NCI-H748 treated with DMSO at 0.1 percent for 48 hours (cell line): ENCODE measurements around the gene RAD9A.
A peak's percentile ranks its signal among the peaks of the same experiment; 100 is the strongest.

Experiments
- DNase-seq: peaks from one replicate; lab custom pipeline; 2025; lab: John Stamatoyannopoulos, UW

RAD9A gene

DNA sequence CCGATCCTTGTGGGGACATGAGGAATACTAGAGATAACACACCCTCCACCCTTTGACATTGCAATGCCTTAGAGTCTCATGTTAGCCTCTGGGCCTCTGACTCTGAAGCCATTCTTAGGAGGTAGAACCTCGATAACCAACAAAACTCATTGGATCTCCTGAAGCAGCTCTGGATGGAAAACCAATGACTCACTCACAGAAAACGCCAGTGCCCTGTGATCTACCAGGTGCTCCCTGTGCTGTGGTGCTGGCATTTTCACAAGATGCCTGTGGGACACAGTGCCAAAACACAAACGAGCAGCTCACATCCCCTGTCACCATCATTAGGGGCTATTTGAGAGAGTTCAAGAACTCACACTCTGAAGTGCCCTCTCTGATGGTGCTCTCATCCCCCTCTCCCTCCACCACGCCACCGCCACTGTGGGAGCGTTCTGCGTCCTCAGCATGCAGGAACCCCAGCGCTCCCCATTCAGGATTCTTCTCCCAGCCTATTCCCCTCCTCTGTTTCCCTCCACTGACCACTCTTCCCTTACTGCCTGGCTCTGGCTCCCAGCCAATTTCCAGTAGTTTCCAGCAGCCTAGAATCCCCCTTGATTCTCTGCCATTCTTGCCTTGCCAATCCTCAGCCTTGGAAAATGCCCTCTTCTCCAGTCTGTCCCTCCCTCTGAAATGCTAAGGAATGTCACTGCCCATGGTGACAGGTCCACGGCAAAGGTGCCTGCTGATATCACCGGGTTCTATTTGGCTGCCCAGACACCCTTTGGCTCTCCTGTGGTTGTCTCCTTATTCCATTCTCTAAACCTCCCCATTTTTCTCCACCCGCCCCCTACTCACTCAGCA lies 33.7 kb upstream of the RAD9A start:
- no peak for DNase-seq

DNA sequence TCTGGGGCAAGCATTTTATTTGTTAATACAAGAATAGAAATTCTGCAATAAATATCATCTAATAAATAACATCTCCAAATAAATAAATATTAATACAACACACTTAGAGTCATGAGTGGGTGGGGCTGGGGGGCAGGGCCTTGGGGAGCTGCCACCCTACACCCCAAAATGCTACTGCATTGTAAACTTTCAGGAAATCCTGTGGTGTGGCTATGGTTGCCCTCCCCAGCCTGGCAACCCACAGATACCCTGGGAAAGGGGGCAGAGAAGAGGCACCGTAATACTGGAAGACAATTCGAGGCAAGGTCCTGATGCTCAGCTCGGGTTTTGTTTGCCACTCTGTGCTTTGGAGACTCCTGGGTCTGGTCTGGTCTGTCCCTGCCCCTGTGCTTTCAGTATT lies 27.6 kb upstream of the RAD9A start:
- no peak for DNase-seq

DNA sequence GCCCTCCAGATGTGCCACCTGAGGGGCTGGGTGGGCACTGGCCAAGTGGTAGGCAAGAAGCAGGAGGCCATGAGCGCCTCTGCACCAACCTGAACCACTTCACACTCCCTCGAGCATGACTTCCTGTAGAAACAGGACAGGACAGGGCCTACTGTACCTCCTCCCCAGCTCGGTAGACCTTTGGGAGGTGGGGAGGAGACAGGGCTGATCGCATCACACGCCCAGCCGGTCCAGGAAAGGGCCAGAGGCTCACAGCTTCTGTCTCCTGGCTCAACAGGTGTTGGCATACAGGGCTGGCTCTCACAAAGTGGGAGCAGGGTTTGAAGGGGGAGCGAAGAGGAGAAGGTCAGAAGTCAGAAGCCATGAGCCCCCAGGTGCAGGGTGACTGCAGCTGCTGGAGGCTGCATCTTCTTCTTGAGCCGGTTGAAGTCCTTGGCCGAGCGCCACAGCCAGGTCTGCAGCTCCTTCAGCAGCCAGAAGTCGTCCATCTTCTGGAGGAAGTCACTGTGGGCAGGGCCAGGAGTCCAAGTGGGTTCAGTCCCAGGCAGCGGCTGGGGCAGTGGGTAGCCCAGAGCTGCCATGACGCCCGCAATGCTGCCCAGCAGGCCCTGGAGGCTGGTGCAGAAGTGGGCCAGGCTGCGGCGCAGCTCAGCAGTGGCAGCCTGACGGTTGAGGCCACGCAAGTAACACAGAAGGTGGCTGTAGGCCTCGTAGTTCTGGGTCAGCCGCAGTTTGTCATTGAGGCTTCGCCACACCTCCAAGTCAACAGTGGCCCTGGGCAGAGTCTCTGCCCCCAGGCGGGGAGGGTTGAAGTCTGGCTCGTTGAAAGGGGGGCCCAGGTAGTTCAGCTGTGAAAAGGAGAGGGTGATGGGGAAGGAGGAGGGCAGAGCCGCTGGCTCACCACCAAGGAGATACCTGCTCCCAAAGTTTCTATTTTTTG lies 26.7 kb upstream of the RAD9A start:
- DNase-seq = no peak

DNA sequence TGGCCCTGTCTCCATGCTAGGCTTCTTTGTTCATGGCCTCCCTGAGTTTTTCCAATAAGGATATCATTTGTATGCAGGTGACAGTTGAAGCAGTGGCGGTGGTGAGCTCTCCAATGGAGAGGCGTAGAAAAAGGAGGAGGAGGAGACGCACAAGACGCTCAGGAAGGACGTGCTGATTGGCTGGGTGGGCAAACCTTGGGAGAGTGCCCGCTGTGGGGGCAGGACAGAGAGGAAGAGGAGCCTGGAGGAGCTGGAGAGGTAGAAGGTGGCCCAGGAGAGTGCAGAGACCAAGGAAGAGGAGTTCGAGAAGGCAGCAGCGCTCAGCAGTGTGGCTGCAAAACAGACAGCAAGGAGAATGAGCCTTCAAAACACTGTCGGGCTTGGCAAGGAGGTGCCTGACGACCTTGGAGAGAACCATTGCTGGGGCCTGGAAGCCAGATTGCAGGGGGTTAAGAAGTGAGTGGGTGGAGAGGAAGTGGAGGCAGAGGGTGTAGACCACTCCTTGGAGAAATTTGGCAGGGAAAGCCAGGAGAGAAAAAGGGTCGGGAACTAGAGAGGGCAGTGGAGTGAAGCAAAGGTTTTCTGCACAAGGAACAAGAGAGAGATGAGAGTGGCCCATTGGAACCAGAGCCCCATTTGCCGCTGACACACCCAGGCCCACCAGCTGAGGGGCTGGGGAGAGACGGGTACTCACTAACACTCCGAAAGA lies 25.9 kb upstream of the RAD9A start:
- no peak for DNase-seq

DNA sequence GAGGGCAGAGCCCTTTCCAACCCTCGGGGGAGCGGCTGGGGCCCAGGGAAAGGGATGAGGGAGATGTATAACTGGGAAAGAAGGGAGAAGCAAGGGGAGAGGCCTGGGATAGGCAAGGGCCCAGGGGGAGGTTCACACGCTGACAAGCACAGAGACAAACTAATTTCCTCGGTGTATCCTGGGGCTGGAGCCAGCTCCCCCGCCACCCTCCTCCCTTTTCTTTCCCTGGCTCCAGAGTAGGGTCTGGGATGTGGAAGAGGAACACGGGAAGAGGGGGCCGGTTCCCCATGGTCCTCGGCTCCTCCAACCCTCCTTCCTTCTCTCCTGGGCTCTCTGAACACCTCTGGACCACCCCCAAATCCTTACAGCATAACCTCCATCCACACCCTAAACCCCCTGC lies 25.2 kb upstream of the RAD9A start:
- no peak for DNase-seq

DNA sequence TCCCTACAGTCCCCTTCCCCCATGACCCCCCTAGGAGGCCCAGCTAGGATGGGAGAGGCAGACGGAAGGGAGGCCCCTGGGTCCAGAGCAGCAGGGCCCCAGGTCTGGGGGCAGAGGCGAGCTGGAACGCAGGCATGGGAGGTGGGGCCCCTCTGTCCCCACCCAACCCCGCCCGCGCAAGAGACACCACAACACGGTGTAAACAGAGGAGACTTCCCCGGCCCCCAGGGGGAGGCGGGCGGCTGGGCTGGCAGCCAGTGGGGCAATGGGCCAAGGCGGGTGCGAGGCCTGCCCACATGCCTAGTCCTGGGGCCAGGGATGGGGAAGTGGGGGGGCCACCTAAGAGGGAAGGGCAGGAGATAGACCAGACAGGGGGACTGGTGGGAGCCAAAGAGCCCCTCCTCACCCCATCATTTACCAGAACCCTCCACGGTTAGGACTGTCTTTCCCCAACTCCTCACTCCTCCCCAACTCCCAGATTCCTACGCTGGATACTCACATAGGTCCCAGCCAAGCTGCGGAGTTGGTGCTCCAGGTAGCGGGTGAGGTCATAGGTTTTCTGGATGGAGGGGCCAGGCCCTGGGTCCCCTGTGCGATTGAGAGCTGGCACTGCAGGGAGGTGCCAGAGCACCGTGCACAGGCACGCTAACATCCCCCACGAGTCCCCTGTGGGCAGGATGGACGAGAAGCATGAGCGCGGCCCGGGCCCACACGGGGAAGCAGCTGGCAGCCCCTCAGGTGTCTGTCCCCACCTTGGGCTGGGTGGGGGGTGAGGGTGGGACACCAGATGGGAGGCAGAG lies 24.6 kb upstream of the RAD9A start:
- DNase-seq = no peak

DNA sequence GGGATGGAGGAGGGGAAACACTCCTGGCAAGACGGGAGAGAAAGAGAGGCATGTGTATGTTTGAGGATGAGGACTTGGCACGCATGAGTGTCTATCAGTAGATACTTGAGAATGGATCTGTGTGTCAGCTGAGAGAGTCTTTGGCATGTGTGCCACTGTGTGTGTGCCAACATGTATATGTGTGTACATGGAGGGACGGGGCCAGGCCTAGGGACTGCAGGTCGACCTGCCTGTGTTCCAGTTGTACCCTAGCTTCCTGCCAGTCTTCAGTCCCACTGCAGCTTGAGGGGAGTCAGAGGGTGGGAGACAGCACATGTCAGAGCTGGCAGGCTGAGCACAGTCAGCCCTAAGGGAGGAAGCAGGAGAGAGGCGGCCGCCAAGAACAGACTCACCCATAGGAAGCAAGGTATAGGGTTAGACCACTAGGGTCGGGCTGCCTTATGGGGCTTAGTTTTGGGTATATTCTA lies 24.0 kb upstream of the RAD9A start:
- DNase-seq = no peak

DNA sequence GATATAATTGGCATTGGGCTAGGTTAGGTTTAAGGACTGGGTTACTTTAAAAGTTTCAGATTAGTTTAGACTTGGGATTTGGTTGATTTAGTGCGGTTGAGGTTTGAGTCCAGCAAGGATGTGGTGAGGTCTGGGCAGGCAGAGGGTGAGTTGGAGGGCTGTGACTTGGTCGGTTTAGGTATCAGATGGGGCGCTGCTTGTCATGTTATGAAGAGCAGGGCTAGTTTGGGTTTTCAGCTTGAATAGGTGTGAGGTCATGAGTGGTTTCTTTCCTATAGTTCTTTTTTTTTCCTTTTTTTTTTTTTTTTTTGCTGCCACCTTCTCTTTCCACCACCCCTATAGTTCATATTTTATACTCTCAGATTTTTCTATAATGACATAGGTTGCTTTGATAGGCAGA lies 23.2 kb upstream of the RAD9A start:
- DNase-seq = no peak

DNA sequence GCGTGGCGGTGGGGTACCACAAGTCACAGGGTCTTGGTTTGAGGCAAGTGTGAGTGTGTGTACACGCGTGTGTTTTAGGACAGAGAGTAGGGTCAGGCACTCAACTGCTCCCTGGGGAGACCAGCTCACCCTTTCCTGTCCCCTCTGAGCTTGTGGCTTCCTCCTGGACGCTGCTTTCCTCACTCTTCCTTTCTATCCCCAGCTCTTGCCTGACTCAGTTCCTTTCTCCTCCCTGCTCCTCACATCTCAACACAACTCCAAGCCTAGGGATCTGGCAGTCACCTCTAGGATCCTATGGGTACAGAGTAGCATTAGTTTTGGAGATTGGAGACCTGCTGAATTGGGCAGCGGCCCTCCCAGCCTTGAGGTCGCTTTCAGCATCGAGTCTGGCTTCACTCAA lies 22.5 kb upstream of the RAD9A start:
- DNase-seq = no peak

DNA sequence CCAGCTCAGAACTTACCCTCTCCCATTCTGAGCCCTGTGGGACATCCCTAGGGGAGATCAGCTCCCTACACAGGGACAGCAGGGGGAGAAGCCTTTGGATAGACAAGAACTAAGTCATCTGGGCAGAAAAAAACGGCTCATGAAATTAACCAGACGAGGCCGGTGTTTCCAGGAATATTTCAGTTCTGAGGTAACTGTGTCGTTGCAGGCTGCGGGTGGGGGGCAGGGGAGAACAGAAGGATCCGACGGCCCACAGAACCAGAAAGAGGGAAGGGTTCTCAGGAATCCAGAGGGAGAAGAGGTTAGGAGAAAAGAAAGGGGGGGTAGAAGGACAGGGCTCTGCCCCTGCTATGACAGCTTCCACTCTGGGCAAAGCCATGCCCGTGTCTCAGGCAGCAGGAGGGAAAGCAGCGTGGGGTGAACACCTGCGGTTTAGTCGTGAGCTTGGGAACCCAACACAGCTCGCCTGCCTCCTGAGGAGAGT lies 21.9 kb upstream of the RAD9A start:
- DNase-seq = no peak

DNA sequence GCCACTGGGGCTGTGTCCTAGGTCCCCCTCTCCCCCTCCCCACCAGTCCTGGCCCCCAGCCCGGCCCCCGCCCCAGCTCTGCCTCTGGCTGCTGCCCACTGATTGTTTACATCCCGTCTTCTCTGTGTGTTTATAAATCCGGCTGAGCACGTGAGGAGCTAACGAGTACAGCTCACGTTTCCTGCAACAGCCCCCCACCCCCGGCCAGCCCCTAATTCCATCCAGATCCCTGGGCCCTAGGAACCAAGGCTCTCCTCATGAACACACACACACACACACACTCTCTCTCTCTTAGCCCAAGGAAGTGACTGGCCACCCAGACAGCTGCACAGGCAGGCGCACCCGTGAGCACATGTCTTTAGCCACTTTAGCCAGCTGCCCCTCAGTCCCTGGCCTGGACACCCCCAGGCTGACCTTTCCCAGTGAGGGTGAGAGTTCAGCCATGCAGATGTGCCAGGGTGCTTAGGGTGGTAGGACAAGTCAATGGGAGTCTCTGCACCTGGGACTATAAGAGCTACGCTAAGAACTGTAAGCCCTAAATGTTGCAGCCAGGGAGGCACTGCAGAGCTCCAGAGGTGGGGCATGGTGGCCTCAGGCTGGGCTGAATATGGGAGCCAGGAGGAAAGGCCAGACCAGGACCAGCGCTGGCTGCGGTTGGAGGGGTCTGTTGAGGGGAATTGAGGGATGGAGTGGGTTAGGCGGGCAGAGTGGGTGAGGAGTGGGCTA lies 21.3 kb upstream of the RAD9A start:
- DNase-seq = no peak

DNA sequence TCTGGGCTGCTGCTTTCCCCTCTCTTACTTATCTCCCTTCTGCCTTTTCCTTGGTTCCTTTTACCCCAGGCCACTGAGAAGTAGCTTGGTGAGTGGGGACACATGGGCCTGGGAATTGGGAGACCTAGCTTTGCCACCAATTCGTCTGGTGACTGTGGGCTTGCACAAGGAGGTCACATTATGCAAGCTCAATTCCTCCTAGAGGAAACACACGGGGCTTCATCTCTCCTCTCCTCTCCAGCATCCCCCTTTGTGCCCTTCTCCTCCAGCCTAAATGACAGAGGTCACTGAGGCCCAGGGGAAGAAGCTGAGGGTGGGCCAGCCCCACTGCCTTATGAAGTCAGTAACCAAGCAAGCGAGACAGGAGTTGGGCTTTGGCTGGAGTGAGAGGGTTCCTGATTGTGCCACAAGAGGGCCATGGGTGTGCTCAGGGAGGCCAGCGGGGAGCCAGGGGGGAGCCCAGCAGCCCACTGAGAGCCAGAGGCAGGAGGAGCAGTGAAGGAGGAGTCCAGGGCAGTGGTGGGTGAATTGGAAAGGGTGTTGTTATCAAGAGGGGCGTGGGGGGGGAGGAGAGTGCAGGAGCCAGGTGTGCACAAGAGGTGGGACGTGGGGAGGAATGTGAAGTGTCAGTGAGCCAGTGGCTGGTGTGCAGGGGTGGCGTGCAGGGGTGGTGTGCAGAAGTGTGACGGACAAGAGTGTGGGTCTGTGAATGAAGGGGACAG lies 20.4 kb upstream of the RAD9A start:
- DNase-seq = no peak

DNA sequence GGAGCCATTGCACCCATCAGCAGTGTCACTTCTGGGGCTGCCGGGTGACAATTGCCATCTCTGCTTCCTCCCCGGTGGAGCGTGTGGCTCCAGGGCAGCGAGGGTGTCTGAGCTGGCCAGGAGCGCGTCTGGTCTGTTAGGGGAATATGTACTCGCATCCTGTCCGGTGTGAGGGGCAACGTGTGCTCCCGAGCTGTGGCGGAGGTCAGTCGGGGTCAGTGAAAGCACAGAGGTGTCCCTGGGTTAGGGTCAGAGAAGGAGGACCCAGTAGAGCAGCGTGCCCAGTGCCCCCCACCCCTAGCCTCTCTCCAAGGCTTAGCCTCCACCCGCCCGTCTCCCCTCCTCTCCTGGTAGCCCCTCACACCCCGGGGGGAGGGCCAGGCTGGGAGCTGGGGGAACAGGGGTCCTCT lies 19.9 kb upstream of the RAD9A start:
- no peak for DNase-seq

DNA sequence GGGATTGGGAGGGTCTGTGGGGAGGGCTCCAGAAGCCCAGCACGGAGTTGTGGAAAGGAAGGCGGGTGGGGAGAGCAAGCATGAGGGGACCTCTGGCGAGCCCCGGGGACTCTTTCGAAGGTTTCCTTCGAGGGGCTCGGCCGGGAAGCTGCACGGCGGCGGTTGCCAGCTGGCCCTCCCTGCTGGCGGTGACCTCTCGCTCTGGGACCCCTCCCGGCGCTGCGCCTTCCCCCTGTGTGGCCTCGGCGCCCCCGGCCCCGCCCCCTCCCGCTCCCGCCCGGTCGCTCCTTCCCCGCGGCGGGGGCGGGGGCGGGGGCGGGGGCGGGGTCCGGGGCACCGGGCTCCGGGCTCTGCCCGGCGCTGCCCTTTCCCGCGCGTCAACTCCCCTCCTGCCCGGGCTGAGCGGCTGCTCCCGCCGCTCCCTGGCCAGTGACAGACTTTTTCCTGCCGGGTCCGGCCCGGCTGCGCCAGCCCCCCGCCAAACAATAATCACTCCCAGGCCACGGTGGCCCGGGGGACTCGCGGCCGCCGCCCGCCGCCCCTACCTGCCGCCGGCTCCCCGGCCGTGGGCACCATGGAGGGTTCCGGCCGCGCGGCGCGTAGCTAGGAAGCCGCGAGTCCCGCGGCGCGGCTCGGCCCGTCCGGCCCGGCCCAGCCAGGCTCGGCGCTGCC lies 19.3 kb upstream of the RAD9A start:
- no peak for DNase-seq

DNA sequence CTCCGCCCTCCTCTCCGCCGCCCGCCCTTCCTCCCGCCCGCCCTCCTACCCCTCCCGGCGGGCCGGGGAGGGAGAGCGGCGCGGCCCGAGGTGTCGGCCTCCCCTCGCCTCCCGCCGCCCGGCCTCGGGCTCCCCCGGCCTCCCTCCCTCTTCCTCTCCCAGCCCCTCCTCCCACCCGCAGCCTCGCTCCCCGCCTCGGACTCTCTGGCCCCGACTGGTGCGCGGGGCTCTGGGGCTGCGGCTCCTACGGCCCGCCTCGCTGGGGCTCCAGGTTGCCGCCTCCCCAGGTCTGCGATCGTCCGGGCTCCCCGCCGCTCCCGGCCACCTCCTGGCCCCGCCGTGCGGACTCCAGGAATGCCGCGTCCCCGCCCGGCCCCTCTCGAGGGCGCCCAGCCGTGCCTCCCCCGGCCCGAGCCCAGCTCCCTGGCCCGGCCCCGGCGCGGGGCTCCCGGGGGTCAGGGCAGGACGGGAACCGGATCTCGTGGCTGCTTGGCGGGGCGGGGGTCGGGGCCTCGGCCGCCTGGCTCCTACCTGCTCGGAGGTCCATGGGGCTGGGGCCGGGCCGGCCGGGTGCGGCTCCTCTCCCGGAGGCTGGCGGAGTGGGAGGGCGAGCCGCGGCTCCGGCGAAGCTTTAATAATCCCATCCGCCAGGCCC lies 18.7 kb upstream of the RAD9A start, which contains the start of gene CLCF1:
CLCF1 (minus strand) TSS at position 606 of the 655 bp plus-strand sequence; CDS start at position 547, 59 bp downstream.
- peak; percentile 13 for DNase-seq

DNA sequence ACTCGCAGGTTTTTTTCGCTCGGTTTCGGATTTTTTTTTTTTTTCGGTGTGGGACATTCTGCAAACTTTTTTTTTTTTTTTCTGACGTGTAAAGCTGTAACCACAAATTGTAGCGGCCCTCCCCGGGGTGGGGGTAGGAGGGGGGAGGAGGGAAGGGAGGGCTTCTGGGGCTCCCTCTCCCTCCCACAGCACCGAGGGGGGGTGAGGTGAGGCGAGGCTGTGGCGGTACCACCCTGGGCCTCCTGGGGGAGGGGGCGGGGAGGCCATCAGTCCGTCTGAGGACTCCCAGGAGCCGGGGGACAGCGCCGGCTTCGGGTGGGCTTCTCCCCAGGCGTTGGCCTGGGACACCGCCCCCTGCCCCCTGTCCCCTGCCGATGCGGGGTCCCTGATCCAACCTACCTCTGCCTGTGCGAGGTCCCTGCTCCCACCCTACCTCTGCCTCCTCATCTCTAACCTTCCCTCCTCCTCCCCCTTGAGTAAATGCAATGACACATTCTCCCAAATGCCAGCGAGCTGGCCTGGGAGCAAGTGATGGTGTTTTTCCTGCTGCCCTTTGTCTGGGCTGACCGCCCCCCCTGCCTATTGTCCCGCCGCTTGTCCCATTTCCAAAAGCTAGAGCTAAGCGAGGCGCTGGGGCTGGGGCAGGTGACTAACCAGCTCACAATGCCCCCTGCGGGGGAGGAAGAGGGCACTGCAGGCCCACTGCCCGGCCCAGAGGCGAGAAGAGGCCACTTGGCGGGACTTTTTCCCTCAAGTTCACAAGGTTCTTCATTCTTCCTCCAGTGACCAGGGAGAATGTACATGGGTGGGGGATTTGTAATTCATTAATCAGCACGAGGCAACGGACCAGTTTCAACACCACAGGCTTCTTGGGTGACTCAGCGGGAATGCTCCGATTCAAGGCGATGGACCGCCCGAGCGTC lies 17.9 kb upstream of the RAD9A start:
- no peak for DNase-seq

DNA sequence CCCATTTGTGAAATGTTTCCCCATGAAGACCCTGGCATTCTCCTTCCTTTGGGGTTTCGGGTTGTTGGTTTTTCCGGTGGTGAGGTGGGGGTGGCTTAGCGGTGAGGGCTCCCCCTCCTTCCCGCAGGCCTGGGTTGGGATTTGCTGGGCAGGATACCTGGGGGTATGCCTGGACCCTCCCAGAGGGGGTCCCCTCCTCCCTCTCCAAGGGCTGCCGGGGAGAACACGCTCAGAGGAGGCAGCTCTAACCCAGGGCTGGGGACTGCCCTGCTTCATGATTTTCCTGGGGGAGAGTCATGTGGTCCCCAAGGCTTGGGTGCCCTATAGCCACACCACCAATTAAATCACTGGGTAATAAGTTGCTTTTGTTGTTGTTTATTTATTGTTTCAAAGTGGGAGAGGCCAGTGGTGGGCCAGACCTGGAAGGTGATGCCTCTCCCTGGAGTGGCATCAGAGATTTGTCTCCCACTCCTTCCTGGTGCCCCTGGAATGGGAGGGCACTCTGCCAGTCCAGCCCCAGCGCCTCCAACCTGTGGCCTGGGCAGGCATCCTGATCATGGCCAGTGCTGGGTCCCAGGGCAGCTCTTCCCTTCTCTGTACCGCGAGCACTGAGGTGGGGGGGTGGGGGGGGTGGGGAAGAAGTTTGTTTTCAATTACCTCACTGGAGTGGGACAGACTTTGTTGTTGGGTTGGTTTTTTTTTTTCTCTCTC lies 17.1 kb upstream of the RAD9A start:
- DNase-seq = no peak
